Stomach (tissue), 4 donors: ENCODE data around the gene DNAJC4.

ENCODE experiments used
- EP300 ChIP-seq: sonication (generic); formaldehyde crosslinking; IDR thresholded peaks from one replicate; pipeline ENCODE4 v1.6.1; 2017; ENCODE audit warnings: antibody characterized with exemption
- POLR2A ChIP-seq, 4 donors: fragments of 450-650 bp; IDR thresholded peaks; one replicate each; pipeline ENCODE4 v1.6.1; 2016; ENCODE audit warnings: antibody characterized with exemption in 4 of 4, control low read depth in 2 of 4, mild to moderate bottlenecking in 1 of 4, moderate library complexity in 1 of 4
- POLR2AphosphoS5 ChIP-seq, 3 donors: sonication (generic); formaldehyde crosslinking; IDR thresholded peaks; one replicate each; pipeline ENCODE4 v1.6.1; 2016; ENCODE audit warnings: antibody characterized with exemption in 3 of 3
- TF ChIP-seq, protein P1 (sequence below), 7 experiments: fragments of 450-650 bp in 4 of 7; fragments of 200-600 bp in 3 of 7; sonication (generic) in 3 of 7; IDR thresholded peaks; one replicate each; pipeline ENCODE4 v1.5.1; 2016 to 2019; ENCODE audit warnings: antibody characterized with exemption in 7 of 7, control low read depth in 2 of 7, mild to moderate bottlenecking in 1 of 7

DNA sequence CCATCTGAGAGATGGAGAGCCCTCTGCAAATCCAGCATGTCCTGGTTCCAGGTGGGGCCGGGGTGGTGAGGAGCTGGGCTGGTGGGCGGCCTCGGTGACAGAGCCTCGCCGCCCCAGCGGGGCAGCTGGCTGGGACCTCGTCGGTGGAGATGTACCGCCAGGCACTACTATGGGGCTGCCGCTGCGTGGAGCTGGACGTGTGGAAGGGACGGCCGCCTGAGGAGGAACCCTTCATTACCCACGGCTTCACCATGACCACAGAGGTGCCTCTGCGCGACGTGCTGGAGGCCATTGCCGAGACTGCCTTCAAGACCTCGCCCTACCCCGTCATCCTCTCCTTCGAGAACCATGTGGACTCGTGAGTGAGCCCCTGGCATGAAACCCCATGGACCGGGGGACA lies 28.0 kb downstream of the DNAJC4 start:
- TF ChIP-seq EP300 (no peak), POLR2A (IDR thresholded peaks at IDR 0.05) (no peak), POLR2AphosphoS5 (IDR thresholded peaks at IDR 0.05) (no peak)
- TF ChIP-seq, protein P1, sequence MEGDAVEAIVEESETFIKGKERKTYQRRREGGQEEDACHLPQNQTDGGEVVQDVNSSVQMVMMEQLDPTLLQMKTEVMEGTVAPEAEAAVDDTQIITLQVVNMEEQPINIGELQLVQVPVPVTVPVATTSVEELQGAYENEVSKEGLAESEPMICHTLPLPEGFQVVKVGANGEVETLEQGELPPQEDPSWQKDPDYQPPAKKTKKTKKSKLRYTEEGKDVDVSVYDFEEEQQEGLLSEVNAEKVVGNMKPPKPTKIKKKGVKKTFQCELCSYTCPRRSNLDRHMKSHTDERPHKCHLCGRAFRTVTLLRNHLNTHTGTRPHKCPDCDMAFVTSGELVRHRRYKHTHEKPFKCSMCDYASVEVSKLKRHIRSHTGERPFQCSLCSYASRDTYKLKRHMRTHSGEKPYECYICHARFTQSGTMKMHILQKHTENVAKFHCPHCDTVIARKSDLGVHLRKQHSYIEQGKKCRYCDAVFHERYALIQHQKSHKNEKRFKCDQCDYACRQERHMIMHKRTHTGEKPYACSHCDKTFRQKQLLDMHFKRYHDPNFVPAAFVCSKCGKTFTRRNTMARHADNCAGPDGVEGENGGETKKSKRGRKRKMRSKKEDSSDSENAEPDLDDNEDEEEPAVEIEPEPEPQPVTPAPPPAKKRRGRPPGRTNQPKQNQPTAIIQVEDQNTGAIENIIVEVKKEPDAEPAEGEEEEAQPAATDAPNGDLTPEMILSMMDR (IDR thresholded peaks at IDR 0.05), result no peak
